Posterior cingulate gyrus (tissue), 11 donors: ENCODE results near the gene EIF1AD.

Experiments
- DNase-seq, 10 donors: peaks; one replicate each; pipeline versions ENCODE4 v3.0.0 to v3.0.0-alpha.2; 2020 to 2021; ENCODE audit warnings: mixed read lengths in 3 of 10
- intact Hi-C: fragments of 100-400 bp; cut with DNase I; formaldehyde crosslinking; loops from one replicate; pipeline ENCODE4 v1.15.1; 2023

EIF1AD gene

DNA sequence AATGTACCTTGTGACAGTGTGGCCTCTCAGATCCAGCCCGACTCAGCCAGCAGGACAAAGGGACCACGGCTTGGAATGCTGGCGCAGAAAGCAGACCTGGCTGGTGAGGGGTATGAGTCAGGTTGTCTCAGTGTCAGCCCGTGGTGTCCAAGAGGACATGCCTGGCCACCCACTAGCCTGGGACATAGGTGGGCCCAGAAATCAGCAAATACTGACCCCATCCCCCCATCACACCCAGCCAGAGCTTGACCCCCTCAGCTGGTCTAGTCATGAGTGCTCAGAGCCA, 4.9 kb upstream of the EIF1AD start:
- intact Hi-C loops: no loop called here
- peak in 2 of 10 donors; percentile 45 to 53 for DNase-seq

DNA sequence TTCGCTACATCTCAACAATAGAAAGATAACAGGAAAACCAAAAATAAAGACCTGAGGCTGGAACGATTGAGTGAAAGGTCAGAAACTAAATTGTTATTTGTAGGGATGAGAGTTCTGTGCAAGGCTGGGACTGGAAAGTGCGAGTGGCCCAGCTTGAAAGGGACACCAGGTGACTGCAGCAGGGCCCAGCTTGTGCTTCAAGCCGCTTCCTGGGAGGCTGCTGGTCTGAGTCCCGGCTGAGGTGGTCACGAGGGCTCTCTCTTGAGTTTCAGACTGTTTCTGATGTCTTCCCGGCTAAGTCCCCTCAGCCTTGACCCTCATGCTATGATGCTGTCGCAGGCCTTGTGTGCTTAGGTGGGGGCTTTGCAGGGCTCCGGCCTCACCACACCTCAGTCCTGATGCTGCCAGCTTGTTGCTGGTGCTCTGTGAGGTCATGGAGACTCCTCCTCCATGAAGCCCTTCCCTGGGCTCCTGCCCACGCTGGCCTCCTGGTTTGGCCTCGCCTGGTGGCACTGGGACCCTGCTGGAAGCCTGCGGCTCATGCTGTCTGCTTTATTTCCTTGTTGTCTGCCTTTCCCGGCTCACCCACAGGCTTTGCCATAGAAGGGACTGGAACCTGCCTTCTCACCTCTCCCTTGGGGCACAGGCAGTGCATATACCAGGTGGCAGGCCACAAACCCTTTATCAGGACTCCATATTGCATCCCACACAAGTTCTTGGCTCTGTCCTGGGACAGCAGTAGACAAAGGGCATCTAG, 4.4 kb upstream of the EIF1AD start:
- DNase-seq: peak in 3 of 10 donors; percentile 35 to 59 (median 45)
- intact Hi-C loops: no loop called here

DNA sequence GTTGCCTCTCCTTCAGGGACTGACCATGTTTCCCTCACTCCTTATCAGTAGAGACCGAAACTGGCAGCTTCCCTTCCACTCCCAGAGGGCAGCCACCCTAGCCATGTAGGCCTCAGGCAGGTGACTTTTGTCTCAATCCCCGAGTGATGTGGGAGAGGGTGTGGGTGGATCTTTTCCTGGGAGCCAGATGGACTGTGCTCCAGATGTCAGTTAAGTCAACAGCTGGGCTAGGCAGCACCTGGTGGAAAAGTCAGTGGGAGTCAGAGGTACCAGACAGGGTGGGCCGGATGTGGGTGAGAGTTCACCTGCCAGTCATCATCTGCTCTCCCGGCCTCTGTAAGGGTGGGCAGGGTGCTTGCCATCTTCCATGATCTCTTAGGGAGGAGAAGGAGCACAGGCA, 2.2 kb upstream of the EIF1AD start:
- intact Hi-C loops: loop anchor here (5.0 kb wide), 2 partner anchors 43 to 292 kb away; partner anchors contain the start of genes GAL3ST3 and KAT5
- peak in 3 of 10 donors; percentile 22 to 44 (median 29) for DNase-seq

DNA sequence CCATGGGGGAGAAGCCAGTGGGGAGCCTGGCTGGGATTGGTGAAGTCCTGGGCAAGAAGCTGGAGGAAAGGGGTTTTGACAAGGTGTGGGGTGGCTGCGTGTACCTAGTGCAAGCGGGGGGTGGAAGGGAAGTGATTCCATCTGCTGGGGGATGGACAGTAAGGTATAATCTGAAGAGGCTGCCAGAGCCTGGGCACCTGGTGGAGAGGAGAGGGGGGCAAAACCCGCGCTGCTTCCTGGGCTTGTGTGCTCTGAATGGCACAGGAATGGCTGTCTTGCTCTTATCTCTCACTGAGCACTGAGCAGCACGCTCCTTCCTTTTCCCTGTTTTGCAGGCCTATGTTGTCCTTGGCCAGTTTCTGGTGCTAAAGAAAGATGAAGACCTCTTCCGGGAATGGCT, 1.3 kb upstream of the EIF1AD start:
- intact Hi-C loops: loop anchor here (5.0 kb wide), 2 partner anchors 44 to 291 kb away; partner anchors contain the start of genes GAL3ST3 and KAT5
- DNase-seq: peak in 3 of 10 donors; percentile 13 to 43 (median 21)

DNA sequence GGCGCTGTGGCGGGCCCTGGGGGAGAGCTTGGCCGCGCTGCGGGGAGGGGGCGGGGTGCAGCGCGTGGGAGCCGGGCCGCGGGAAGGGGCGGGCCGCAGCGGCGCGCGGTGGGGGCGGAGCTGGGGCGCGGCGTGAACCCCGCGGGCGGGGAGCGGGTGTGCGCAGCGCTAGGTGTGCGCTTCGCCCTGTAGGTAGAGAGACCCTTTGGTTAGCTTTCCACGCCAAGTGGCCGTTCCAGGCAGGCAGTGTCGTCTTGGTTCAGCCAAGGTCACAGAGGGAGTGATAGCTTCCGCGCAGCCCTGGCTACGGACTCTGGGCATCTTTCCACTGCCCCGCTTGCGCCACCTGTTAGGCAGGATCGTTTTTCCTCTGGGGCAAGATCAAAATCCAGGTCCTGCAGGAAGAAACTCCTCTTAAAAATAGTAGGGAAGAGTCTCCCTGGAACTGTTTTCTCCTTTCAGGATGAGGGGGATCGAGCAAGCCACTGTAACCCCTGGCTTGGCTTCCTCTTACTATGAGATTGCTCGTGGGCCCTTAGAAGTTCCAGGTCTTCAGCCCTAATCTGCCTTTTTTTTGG, 780 bp upstream of the EIF1AD start:
- intact Hi-C loops: loop anchor here (1.0 to 5.0 kb wide), 3 partner anchors 41 to 290 kb away; partner anchors contain the start of genes GAL3ST3, KAT5 and SART1
- DNase-seq: peak in 3 of 10 donors; percentile 80 to 94 (median 91)

DNA sequence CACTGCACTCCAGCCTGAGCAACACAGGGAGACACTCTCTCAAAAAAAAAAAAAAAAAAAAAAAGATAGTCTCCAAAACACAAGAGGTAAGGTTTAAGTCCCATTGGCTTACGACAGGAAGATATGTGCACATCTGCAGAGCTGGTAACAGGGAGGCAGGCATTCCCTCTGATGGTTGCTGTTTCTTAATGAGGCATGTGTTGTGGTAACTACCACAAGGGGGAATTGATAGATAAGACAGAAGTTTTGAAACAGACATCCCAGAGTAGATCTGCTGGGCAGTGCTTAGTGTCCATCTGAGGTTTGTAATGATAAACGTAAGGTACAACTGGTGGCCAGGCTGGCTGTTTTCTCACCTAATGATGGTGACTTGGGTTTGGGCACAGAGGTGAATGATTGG, 4.7 kb downstream of the EIF1AD start:
- no peak for DNase-seq
- intact Hi-C loops: no loop called here

DNA sequence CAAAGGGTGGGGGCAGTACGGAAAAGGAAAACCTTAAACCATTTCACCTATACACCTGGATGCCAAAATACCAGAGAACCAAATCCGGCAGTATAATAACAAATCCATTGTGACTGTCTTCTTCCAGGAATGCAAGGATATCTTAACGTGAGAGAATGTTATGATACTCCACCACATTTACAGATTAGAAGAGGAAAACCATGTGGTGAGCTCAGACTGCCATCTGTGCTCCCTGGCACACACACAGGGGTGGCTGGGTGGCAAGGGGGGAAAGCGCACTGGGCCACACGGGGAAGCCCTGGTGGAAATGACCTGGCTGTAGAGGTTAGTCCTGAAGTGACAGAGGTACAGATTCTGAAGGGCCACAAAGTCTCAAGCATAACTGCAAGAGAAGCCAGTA, 9.9 kb downstream of the EIF1AD start:
- intact Hi-C loops: no loop called here
- DNase-seq: peak in 2 of 10 donors; percentile 9 to 11

DNA sequence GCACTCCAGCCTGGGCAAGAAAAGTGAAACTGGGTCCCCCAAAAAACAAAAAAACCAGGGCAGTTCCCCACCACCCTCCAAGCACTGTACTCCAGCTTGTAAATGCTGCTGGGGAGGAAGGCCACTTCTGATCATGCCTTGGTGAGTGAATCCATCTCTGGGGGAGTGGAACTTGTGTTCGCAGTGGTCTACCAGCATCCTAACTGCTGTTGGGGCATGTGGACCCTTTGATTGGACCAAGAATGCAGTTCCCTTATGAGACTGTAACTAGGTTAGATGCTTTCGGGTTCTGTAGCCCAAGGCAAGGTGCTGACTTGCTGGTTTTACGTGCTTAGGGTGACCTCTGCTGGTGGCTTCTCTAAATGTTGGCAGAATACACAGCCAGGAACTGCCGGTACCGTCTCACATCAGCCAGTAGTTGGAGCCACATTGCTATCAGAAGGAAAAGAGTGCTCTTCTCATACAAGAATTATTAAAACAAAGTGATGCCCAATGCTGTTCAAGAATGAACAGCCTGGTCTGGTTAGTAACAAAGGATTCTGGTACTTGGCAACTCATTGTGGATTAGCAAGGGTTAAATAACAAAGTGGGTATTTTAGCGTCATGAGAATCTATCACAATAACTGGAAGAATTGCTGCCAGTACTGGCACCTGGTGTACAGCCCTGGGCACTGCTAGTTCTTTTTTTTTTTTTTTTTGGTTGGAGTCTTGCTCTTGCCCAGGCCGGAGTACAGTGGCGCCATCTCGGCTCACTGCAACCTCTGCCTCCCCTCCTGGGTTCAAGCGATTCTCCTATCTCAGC, 13.0 kb downstream of the EIF1AD start:
- intact Hi-C loops: loop anchor here (2.0 to 5.0 kb wide), 2 partner anchors 104 to 277 kb away; partner anchors contain the start of gene KAT5
- DNase-seq: peak; percentile 62 to 97 (median 87)

DNA sequence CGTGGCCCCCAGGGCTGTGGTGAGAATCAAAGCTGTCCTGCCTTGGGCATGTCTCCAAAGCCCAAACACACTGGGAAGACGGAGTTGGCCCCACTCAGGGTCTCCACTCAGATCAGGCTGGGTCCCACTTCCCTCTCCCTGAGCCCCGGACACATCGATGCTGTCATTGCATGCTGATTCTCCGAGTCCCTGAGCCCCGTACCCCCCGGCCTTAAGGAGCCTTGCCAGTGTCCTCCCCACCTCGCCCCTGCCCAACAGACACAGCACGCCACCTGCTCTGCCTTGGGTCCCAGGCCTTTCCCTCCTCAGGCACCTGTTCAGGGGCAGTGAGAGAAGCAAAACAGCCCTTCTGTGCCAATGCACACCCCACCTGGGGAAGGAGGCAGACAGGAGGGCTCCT, 14.6 kb downstream of the EIF1AD start:
- intact Hi-C loops: loop anchor here (5.0 kb wide), 1 partner anchor 275 kb away; the partner anchor contains the start of gene KAT5

DNA sequence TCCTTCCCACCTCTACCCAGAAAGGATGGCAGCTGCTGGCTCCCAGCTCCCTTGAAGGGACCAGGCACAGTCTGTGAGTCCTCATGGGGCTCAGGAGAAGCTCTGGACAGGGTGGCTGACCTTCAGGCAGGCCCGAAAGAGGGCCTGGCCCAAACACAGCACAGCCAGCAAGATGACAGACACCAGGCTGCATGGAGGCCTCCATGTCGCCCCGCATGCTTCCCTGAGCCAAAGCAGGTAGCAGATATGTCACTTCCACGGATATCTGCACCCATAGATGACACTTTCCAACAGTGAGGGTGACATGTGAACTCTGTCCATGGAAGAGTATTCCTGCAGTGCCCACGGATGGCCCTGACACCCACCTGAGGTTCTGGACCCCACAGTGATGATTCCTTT, 18.4 kb downstream of the EIF1AD start:
- intact Hi-C loops: no loop called here
- peak in 1 of 10 donors; percentile 59 for DNase-seq

More for the DNA sequence above, 14.6 kb downstream of the EIF1AD start:
- DNase-seq: peak in 2 of 10 donors; percentile 63 to 75

DNA sequence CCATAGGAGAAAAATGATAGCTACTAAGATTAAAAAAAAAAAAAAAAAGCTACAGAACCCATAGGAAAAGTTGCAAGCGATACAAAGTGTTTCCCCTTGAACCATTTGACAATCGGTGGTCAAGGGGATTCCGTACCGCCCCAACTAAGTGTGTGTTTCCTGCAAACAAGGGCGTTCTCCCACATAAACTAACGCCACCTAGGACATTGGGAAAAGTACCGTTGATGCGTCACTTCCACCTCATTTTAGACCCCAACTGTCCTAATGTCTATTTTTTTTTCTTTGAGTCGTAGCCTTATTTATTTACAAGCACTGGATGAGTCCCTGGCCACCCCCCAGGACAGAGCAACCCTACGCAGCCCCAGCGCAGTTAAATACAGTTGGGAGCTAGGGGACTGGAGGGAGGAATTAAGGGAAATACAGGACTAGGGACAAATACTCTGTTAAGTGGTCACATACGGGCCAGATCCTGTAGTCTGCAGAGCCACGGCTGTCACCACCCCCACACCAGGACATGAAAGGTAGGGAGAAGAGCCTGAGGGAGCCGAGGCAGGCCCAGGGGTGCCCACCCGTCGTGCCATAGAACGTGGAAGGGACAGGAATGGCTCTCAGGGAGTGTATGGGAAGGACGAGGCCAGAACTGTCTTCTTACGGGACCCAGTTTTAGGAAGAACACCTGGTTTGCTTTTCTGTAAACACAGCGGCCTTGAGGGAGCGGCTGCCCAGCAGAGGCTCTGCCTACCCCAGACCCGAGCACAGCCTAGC, 19.0 kb downstream of the EIF1AD start:
- intact Hi-C loops: no loop called here
- peak in 2 of 10 donors; percentile 45 to 61 for DNase-seq

DNA sequence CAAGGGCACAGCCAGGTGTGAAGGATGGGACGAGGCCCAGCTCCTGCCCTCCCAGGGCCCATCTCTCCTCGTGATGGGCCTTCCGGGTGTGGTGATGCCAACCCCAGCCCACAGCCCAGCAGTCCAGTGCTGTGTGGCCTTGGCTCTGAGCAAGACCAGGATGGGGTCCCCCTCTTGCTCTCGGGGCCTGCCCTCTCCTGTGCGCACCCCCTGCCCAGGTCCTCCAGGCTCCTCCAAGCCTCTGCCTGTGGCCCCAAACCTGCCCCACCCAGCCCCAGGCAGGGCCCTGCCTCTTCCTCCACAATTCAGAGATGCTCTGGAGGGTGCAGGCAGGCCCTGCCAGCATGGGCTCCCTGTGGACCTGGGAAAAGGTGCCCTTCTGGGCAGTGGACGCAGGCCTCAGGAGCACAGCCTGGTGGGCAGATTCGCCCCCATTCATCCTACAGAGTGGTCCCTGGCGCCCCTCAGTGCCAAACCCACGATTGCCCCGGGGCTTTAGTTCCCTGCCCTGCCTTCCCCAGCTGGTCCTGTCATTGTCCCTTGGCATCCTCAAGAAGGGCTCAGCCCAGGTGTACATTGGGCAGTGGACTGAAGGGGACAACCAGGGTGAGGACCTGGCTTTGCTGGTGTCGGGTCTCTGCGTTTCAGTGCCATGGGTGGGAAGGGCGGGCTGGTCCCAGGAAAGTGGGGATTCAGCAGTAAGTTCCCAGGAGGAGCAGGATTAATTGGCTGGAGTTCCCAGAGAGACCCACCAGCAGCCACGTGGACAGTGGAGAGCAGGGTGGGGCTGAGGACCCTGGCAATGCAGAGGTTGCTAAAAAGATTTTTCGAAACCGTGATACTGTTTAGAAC, 19.8 kb downstream of the EIF1AD start:
- intact Hi-C loops: no loop called here
- peak in 3 of 10 donors; percentile 50 to 56 (median 52) for DNase-seq

DNA sequence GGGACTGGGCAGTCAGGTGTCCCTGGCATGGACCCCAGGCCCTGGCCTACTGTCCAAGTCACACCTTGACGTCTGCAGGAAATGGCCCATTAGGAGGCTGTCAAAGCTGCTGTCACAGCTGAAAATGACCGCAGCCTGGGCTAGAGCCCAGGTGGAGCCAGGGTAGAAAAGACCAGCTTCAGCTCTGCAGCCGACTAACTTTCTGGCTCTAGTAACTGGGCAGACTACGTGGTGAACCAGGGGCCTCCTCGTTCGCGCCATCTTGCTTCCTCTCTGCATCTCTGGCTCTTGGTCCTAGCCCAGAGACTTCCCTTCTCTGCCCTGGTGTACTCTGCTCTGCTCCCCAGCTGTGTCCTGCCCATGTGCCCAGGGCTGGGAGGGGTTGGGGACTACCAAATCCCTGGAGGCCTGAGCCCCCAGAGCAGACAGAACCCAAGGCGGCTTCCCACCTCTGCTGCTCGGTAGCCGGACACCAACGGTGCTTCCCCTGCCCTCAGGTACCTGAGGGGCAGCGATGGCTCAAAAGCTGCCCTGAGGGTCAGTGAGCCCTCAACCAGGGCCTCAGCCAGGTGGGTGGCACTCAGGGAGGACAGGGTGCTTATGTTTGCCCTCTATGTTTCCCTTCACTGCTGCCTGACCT, 20.7 kb downstream of the EIF1AD start:
- peak in 3 of 10 donors; percentile 35 to 62 (median 56) for DNase-seq
- intact Hi-C loops: no loop called here

DNA sequence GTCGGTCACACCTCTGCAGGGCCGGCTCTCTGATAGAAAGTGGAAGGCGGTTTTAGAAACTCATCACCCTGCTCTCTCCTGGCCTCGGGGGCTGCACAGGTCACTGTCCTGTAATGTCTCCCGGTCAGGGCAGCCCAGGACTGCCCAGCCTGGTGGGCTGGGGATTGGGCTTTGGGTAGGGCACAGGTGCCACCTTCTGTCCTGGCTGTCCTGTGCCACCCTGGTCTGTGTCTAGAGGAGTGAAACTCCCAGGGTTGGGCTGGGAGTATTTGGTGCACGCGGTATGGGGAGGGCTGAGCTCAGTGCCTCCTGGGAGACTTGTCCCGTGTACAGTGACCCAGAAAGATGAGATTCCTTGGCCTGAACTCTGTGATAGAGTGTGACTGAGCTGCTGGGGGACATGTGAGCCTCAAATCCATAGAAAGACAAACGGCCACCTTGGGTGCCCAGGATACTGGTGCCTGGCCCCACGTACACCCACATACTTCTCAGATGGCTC, 22.6 kb downstream of the EIF1AD start:
- intact Hi-C loops: no loop called here
- peak in 3 of 10 donors; percentile 24 to 55 (median 44) for DNase-seq

DNA sequence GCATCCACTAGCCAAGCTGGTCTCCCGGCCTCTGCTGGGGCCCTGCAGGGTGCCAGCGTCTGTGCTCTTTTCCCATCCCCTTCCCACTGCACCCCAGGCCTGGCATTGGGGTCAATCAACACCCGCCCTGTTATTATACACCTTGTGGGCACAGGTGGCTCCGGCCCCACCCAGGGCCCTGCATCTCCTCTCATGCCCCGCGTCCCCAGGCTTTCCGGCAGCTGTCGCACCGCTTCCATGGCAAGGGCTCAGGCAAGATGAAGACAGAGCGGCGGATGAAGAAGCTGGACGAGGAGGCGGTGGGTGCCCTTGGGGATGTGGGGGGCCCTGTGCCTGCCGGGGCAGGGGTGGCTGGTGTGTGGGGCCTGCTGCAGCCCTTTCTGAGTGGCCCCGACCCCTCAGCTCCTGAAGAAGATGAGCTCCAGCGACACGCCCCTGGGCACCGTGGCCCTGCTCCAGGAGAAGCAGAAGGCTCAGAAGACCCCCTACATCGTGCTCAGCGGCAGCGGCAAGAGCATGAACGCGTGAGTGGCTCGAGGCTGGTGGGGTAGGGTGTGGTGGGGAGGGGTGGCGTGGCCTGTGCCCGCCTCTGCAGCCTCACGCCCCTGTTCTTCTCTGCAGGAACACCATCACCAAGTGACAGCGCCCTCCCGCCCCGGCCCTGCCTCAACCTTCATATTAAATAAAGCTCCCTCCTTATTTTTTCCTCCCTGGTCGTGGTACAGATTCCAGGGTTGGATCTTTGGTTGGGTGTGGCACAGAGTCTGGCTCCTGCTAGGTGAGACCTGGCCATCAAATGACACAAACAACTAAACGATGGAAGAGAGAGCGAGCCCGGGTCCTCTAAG, 23.3 kb downstream of the EIF1AD start:
- peak in 3 of 10 donors; percentile 41 to 81 (median 75) for DNase-seq
- intact Hi-C loops: no loop called here

DNA sequence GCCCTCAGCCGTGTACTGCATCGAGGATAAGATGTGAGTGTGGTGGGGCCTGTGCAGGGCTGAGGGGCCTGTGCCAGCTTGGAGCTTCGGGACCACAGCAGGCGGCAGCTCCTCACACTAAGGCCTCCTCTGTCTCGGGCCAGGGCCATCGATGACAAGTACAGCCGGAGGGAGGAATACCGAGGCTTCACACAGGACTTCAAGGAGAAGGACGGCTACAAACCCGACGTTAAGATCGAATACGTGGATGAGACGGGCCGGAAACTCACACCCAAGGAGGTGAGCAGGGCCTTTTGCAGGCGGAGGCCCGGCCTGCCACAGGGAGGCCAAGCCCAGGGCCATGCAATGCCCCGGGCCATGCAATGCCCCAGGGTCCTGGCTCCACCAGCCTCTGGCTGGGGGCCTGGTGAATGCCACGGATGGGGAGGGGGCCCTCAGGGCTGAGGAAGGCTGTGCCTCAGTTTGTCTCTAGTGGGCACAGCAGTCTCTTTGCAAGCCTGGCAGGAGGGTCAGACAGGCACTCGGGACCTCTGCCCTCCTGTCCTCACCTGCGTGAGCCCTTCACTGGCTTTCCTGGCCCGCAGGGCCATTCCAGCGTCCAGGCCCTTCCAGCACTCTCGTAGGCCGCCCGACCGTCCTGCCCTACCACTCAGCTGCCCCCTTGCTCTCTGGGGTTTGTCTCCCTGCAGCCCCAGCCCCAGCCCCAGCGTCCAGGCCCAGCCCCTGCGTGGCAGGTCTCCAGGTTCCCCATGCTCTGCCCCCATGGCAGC, 24.2 kb downstream of the EIF1AD start:
- DNase-seq: peak in 3 of 10 donors; percentile 31 to 61 (median 58)
- intact Hi-C loops: no loop called here
